CD1c-positive myeloid dendritic cell (primary cell): Measurements from ENCODE around the gene UBQLNL.

Experiments used
- DNase-seq: peaks from one replicate; pipeline ENCODE4 v3.0.0-alpha.2; 2016; ENCODE audit errors: extremely low spot score

The UBQLNL gene

GRCh38 chr11:5507177-5507932 lies 9.1 kb downstream of the UBQLNL start:
- DNase-seq = no peak

GRCh38 chr11:5505363-5506048 lies 11.0 kb downstream of the UBQLNL start:
- no peak for DNase-seq

- DNase-seq = no peak
Measured at GRCh38 chr11:5504403-5504921, 12.0 kb downstream of the UBQLNL start.

DNA sequence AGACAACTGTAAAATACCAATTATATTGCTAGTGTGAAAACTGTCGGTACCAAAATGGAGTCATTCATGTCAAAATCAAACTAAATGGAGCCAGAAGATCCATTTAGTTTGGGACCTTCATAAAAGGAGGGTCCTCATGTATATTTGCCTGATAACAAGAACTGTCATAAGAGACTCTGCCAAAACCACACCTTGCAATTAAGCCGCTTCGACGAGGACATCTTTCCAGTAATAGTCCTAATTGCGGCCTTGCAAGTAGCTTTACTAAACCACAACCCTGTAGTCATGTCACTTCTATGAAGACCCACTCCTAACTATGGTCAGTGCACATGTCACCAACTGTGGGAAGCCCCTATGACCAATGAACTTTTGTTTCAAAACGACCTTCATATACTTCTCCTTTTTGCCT lies 16.1 kb downstream of the UBQLNL start:
- no peak for DNase-seq

DNA sequence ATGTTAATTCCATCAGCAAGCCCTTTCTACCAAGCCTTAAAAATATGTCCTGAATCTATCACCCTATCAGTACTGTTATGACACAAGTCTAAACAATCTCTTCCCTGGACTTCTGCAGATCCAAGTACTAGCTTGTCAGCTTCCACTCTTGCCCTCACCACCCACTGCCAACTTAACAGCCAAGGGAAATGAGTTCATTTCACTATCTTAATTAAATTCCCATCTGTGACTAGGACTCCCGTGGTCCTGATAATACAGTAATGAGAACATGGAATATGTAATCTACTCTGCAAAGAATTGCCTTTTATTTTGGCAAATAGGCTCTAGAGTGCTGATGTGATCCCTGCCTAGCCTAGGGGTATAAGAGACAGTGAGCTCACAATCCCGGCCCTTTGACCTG lies 16.8 kb downstream of the UBQLNL start:
- no peak for DNase-seq

DNA sequence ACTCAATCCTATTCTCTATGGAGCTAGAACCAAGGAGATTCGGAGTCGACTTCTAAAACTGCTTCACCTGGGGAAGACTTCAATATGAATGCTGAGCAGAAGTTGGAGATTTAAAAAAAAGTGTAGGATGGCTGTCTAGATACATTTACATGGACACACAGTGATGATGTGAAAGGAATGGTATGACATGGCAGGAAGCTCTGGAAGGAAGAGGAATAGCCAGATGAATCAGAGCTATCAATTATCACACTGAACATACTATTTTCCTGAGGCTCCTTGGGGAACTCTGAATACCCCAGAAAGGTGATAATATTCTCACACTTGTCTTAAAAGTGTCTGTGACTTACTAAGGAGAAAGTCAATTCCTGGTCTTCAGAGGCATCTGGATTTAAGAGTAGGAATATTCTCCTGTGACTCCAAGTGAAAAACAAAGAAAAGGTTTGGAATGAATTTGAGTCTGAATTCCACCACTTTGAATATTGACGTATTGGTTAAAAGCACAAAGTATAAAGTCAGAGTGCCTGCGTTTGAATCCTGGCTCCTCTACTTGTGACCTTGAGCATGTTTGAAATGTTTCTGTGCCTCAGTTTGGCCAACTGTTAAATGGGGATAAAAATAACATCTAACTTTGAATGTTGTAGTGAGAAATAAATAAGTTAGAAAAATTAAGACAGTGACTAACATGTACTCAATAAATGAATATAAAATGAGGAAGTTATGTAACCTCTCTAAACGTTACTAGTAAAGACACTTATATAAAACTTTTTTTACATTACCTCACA lies 26.7 kb downstream of the UBQLNL start:
- no peak for DNase-seq

DNA sequence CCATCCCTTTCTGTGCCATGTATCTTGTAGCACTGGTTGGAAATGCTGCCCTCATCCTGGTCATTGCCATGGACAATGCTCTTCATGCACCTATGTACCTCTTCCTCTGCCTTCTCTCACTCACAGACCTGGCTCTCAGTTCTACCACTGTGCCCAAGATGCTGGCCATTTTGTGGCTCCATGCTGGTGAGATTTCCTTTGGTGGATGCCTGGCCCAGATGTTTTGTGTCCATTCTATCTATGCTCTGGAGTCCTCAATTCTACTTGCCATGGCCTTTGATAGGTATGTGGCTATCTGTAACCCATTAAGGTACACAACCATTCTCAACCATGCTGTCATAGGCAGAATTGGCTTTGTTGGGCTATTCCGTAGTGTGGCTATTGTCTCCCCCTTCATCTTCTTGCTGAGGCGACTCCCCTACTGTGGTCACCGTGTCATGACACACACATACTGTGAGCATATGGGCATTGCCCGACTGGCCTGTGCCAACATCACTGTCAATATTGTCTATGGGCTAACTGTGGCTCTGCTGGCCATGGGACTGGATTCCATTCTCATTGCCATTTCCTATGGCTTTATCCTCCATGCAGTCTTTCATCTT lies 27.6 kb downstream of the UBQLNL start:
- DNase-seq = no peak

GRCh38 chr11:5488385-5488784 lies 28.1 kb downstream of the UBQLNL start, which contains the start of gene OR52D1:
Gene OR52D1 (plus strand): TSS chr11:5488685. CDS start chr11:5488707, 22 bp downstream.
- DNase-seq = no peak

GRCh38 chr11:5486421-5486820 lies 30.1 kb downstream of the UBQLNL start:
- no peak for DNase-seq

- no peak for DNase-seq
Measured at GRCh38 chr11:5486003-5486402, 30.5 kb downstream of the UBQLNL start.

- DNase-seq = peak; percentile 58
Measured at GRCh38 chr11:5476186-5476819, 40.2 kb downstream of the UBQLNL start.

GRCh38 chr11:5473921-5474320 lies 42.6 kb downstream of the UBQLNL start:
- DNase-seq = no peak

GRCh38 chr11:5467527-5467926 lies 49.0 kb downstream of the UBQLNL start:
- no peak for DNase-seq
